Right lobe of liver (tissue), 4 donors: ENCODE results near the gene MAL.

Source experiments
- CTCF ChIP-seq, 4 donors: fragments of 200-600 bp in 3 of 4; fragments of 450-650 bp in 1 of 4; IDR thresholded peaks; one replicate each; pipeline versions ENCODE4 v1.5.1 to v1.8.0; 2016 to 2022; ENCODE audit warnings: antibody characterized with exemption in 4 of 4, mild to moderate bottlenecking in 2 of 4
- POLR2A ChIP-seq: fragments of 450-650 bp; IDR thresholded peaks from one replicate; pipeline ENCODE4 v1.6.1; 2017; ENCODE audit warnings: antibody characterized with exemption, mild to moderate bottlenecking
- donor health status: DM: no; HTN: no; CAD: no.
- donor health status: DM: no; HTN: no; CAD: no.
- donor health status: DM: no; HTN: yes; CAD: no.

- peak; percentile 68 to 91 (median 83) for TF ChIP-seq CTCF (IDR thresholded peaks at IDR 0.05)
- TF ChIP-seq POLR2A: no peak
Observed at GRCh38 chr2:95022309-95023221, 2.9 kb upstream of the MAL start.
